GM23338 (cell line): ENCODE results near the gene AHDC1. TPM values are rescaled to one million over a fixed set of nuclear protein-coding genes. Genes with fewer than 3 reads are reported as not detected.

Experiments used
- ATAC-seq: fragments of 200-7000 bp; cut with Tn5 transposase; 3 replicates; pipeline ENCODE4 v1.9.1; 2020
- DNase-seq: peaks from one replicate; pipeline ENCODE4 v3.0.0-alpha.2; 2015; ENCODE audit warnings: low spot score
- H2AFZ ChIP-seq: fragments of 200-600 bp; sonication (generic); 2 replicates; pipeline ENCODE4 v1.8.0; 2016; ENCODE audit warnings: antibody characterized with exemption, mild to moderate bottlenecking, moderate library complexity
- H3F3A ChIP-seq: fragments of 200-600 bp; sonication (generic); replicated peaks from 2 replicates; pipeline ENCODE4 v1.8.0; 2017; ENCODE audit warnings: antibody characterized with exemption, mixed run types, low read depth
- H3K27ac ChIP-seq: fragments of 200-600 bp; sonication (generic); 2 replicates; pipeline ENCODE4 v1.6.1; 2016; ENCODE audit warnings: low read depth
- H3K27me3 ChIP-seq: fragments of 200-600 bp; sonication (generic); 2 replicates; pipeline ENCODE4 v1.8.0; 2016; ENCODE audit warnings: mild to moderate bottlenecking, mixed run types, moderate library complexity; ENCODE audit not compliant: insufficient read depth
- H3K36me3 ChIP-seq: fragments of 200-600 bp; sonication (generic); 2 replicates; pipeline ENCODE4 v1.8.0; 2016; ENCODE audit warnings: mild to moderate bottlenecking; ENCODE audit not compliant: insufficient read depth
- H3K4me1 ChIP-seq: fragments of 200-600 bp; sonication (generic); 2 replicates; pipeline ENCODE4 v1.8.0; 2016; ENCODE audit warnings: mild to moderate bottlenecking, moderate library complexity; ENCODE audit not compliant: insufficient read depth
- H3K4me2 ChIP-seq: fragments of 200-600 bp; sonication (generic); 2 replicates; pipeline ENCODE4 v1.7.1; 2017; ENCODE audit warnings: mixed run types
- H3K4me3 ChIP-seq: fragments of 200-600 bp; sonication (generic); 2 replicates; pipeline ENCODE4 v1.6.1; 2016; ENCODE audit warnings: mixed run types
- H3K79me2 ChIP-seq: fragments of 200-600 bp; sonication (generic); replicated peaks from 2 replicates; pipeline ENCODE4 v1.8.0; 2017; ENCODE audit warnings: mild to moderate bottlenecking; ENCODE audit not compliant: insufficient read depth
- H3K9me2 ChIP-seq: fragments of 200-600 bp; sonication (generic); 2 replicates; pipeline ENCODE4 v1.8.0; 2017; ENCODE audit not compliant: insufficient read depth
- H4K20me1 ChIP-seq: fragments of 200-600 bp; sonication (generic); replicated peaks from 2 replicates; pipeline ENCODE4 v1.8.0; 2017; ENCODE audit warnings: mild to moderate bottlenecking; ENCODE audit not compliant: insufficient read depth
- H3K27ac Mint-ChIP-seq: 2 replicates; pipeline ENCODE4 v1.8.0; 2020; ENCODE audit warnings: inconsistent platforms, mild to moderate bottlenecking, moderate library complexity, mixed read lengths
- H3K27me3 Mint-ChIP-seq: 3 replicates; pipeline ENCODE4 v1.8.0; 2022; ENCODE audit warnings: low read depth, mild to moderate bottlenecking, moderate library complexity, mixed read lengths, inconsistent platforms; ENCODE audit not compliant: insufficient read depth, poor library complexity
- H3K36me3 Mint-ChIP-seq: 3 replicates; pipeline ENCODE4 v1.8.0; 2021; ENCODE audit warnings: low read depth, mild to moderate bottlenecking, inconsistent platforms, moderate library complexity, mixed read lengths
- H3K4me1 Mint-ChIP-seq: 3 replicates; pipeline ENCODE4 v1.8.0; 2020; ENCODE audit warnings: mild to moderate bottlenecking, inconsistent platforms, mixed read lengths
- H3K4me3 Mint-ChIP-seq: 3 replicates; pipeline ENCODE4 v1.8.0; 2021; ENCODE audit warnings: moderate library complexity, mild to moderate bottlenecking, inconsistent platforms, mixed read lengths
- H3K9me3 Mint-ChIP-seq: 3 replicates; pipeline ENCODE4 v1.8.0; 2020; ENCODE audit warnings: moderate library complexity, mild to moderate bottlenecking, inconsistent platforms, mixed read lengths
- CREB1 ChIP-seq: fragments of 250-450 bp; sonication (Bioruptor Pico); IDR thresholded peaks from 2 replicates; pipeline ENCODE4 v1.5.0; 2020; ENCODE audit warnings: low read depth, mild to moderate bottlenecking, moderate library complexity
- EZH2 ChIP-seq: fragments of 200-600 bp; sonication (generic); IDR thresholded peaks from one replicate; pipeline ENCODE4 v1.8.0; 2017; ENCODE audit warnings: antibody characterized with exemption, mild to moderate bottlenecking, low read depth; ENCODE audit not compliant: unreplicated experiment
- POLR2AphosphoS5 ChIP-seq: IDR thresholded peaks from 2 replicates; pipeline ENCODE4 v1.6.1; 2016; ENCODE audit warnings: antibody characterized with exemption, low read depth
- ZNF331 ChIP-seq: fragments of 250-450 bp; sonication (Bioruptor Pico); IDR thresholded peaks from 2 replicates; pipeline ENCODE4 v1.5.0; 2020; ENCODE audit warnings: low read depth, mild to moderate bottlenecking, moderate library complexity
- ZNF462 ChIP-seq: fragments of 250-450 bp; sonication (Bioruptor Pico); IDR thresholded peaks from 2 replicates; pipeline ENCODE4 v1.5.0; 2020; ENCODE audit warnings: mild to moderate bottlenecking, moderate library complexity
- polyA plus RNA-seq: library from polyadenylated mRNA; unstranded; fragments of >200 nt; fragmentation: Nextera tagmentation; extraction: Ambion mirVana; gene quantifications from 2 replicates; pipeline ENCODE4 v1.2.1, GENCODE V29; 2016
- total RNA-seq: library from RNA; depleted of rRNA; stranded (reverse); fragments of >200 nt; shearing (Covaris generic); gene quantifications from 2 replicates; pipeline ENCODE4 v1.2.3, GENCODE V29; 2014
- TF ChIP-seq, protein P1 (sequence below): IDR thresholded peaks from 2 replicates; pipeline ENCODE4 v1.6.1; 2016; ENCODE audit warnings: antibody characterized with exemption
- TF ChIP-seq, protein P2 (sequence below), 2 experiments: fragments of 200-600 bp in 1 of 2; sonication (generic) in 1 of 2; conservative IDR thresholded peaks; 2 replicates each; pipeline versions ENCODE4 v1.5.1 to v1.6.1; 2016 to 2017; ENCODE audit warnings: antibody characterized with exemption in 2 of 2, low read depth in 2 of 2, mild to moderate bottlenecking in 2 of 2, moderate library complexity in 1 of 2
- TF ChIP-seq, protein P3 (sequence below): IDR thresholded peaks from one replicate; pipeline ENCODE4 v1.6.1; 2018; ENCODE audit warnings: antibody characterized with exemption; ENCODE audit not compliant: unreplicated experiment

Gene AHDC1
- total and polyA plus RNA-seq, 2 experiments from 2014 or later, result 8.3 to 22.2 TPM

- TF ChIP-seq ZNF462 (CRISPR knock-in tag) (no peak), ZNF331 (CRISPR knock-in tag) (no peak), EZH2 (no peak), CREB1 (CRISPR knock-in tag) (no peak)
- TF ChIP-seq, protein P1, sequence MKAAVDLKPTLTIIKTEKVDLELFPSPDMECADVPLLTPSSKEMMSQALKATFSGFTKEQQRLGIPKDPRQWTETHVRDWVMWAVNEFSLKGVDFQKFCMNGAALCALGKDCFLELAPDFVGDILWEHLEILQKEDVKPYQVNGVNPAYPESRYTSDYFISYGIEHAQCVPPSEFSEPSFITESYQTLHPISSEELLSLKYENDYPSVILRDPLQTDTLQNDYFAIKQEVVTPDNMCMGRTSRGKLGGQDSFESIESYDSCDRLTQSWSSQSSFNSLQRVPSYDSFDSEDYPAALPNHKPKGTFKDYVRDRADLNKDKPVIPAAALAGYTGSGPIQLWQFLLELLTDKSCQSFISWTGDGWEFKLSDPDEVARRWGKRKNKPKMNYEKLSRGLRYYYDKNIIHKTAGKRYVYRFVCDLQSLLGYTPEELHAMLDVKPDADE, result no peak
- TF ChIP-seq, protein P2, sequence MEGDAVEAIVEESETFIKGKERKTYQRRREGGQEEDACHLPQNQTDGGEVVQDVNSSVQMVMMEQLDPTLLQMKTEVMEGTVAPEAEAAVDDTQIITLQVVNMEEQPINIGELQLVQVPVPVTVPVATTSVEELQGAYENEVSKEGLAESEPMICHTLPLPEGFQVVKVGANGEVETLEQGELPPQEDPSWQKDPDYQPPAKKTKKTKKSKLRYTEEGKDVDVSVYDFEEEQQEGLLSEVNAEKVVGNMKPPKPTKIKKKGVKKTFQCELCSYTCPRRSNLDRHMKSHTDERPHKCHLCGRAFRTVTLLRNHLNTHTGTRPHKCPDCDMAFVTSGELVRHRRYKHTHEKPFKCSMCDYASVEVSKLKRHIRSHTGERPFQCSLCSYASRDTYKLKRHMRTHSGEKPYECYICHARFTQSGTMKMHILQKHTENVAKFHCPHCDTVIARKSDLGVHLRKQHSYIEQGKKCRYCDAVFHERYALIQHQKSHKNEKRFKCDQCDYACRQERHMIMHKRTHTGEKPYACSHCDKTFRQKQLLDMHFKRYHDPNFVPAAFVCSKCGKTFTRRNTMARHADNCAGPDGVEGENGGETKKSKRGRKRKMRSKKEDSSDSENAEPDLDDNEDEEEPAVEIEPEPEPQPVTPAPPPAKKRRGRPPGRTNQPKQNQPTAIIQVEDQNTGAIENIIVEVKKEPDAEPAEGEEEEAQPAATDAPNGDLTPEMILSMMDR (conservative IDR thresholded peaks at IDR 0.05; ENCODE audit: low read depth in 2 of 2), result no peak
Measured at GRCh38 chr1:27584453-27584852, 19.5 kb downstream of the AHDC1 start (continued).

- Histone ChIP-seq H2AFZ (no peak overlapping the region), H3K4me3 (no peak overlapping the region), H3K4me2 (no peak overlapping the region), H3K4me1 (no peaks in the 10 kb centered on the region), H3K79me2 (peaks cover 12% of the 10 kb centered on the region), H3K27ac (no peak overlapping the region), H3K36me3 (no peaks in the 10 kb centered on the region), H3F3A (no peaks in the 10 kb centered on the region), H3K27me3 (no peaks in the 10 kb centered on the region), H4K20me1 (peaks cover 6% of the 10 kb centered on the region; the same call in 1 of the 2 replicates), H3K9me2 (no peaks in the 10 kb centered on the region)
- ATAC-seq (no peak), DNase-seq (no peak)
- H3K27me3 Mint-ChIP-seq, result peaks cover 2% of the 10 kb centered on the region
- H3K36me3 Mint-ChIP-seq, result no peaks in the 10 kb centered on the region; the same call in 2 of the 3 replicates
- 0 out of 2 replicates have a peak overlapping the region, but pooled peaks have one; percentile 12 for H3K27ac Mint-ChIP-seq
- no peaks in the 10 kb centered on the region for H3K9me3 Mint-ChIP-seq
- H3K4me3 Mint-ChIP-seq, result no peak overlapping the region
- peaks cover 6% of the 10 kb centered on the region; the same call in 2 of the 3 replicates for H3K4me1 Mint-ChIP-seq
- TF ChIP-seq, protein P1, result no peak
- TF ChIP-seq POLR2AphosphoS5, result no peak
- TF ChIP-seq, protein P3, sequence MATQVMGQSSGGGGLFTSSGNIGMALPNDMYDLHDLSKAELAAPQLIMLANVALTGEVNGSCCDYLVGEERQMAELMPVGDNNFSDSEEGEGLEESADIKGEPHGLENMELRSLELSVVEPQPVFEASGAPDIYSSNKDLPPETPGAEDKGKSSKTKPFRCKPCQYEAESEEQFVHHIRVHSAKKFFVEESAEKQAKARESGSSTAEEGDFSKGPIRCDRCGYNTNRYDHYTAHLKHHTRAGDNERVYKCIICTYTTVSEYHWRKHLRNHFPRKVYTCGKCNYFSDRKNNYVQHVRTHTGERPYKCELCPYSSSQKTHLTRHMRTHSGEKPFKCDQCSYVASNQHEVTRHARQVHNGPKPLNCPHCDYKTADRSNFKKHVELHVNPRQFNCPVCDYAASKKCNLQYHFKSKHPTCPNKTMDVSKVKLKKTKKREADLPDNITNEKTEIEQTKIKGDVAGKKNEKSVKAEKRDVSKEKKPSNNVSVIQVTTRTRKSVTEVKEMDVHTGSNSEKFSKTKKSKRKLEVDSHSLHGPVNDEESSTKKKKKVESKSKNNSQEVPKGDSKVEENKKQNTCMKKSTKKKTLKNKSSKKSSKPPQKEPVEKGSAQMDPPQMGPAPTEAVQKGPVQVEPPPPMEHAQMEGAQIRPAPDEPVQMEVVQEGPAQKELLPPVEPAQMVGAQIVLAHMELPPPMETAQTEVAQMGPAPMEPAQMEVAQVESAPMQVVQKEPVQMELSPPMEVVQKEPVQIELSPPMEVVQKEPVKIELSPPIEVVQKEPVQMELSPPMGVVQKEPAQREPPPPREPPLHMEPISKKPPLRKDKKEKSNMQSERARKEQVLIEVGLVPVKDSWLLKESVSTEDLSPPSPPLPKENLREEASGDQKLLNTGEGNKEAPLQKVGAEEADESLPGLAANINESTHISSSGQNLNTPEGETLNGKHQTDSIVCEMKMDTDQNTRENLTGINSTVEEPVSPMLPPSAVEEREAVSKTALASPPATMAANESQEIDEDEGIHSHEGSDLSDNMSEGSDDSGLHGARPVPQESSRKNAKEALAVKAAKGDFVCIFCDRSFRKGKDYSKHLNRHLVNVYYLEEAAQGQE, result no peak
Measured at GRCh38 chr1:27583479-27583878, 20.5 kb downstream of the AHDC1 start.
